HG02938 (cell line): ENCODE data around the gene SCTR.

Source experiments
- ATAC-seq: cut with Tn5 transposase; IDR thresholded peaks from one replicate; pipeline ENCODE4 v1.9.1; 2021; ENCODE audit warnings: mild to moderate bottlenecking, moderate library complexity; ENCODE audit not compliant: unreplicated experiment

Gene SCTR

GRCh38 chr2:119449521-119449920, 74.8 kb downstream of the SCTR start:
- no peak for ATAC-seq

- ATAC-seq, result no peak
These were observed 75.7 kb downstream of the SCTR start for GRCh38 chr2:119448427-119449141.

- no peak for ATAC-seq
These were observed 78.2 kb downstream of the SCTR start for GRCh38 chr2:119446037-119446436.

- no peak for ATAC-seq
These were observed 81.4 kb downstream of the SCTR start for GRCh38 chr2:119442850-119443249.

GRCh38 chr2:119442226-119442619, 82.1 kb downstream of the SCTR start:
- no peak for ATAC-seq

- no peak for ATAC-seq
These were observed 82.7 kb downstream of the SCTR start for GRCh38 chr2:119441376-119442225.

- ATAC-seq, result no peak
These were observed 83.4 kb downstream of the SCTR start for GRCh38 chr2:119440873-119441272.

GRCh38 chr2:119440501-119440870, 83.8 kb downstream of the SCTR start:
- no peak for ATAC-seq

- no peak for ATAC-seq
These were observed 84.4 kb downstream of the SCTR start for GRCh38 chr2:119439574-119440500.

GRCh38 chr2:119438726-119439284, 85.5 kb downstream of the SCTR start:
- ATAC-seq, result no peak

- no peak for ATAC-seq
These were observed 86.1 kb downstream of the SCTR start for GRCh38 chr2:119438128-119438656.

- ATAC-seq, result no peak
These were observed 87.1 kb downstream of the SCTR start for GRCh38 chr2:119436993-119437772.

- ATAC-seq, result no peak
These were observed 88.4 kb downstream of the SCTR start for GRCh38 chr2:119435953-119436297.

GRCh38 chr2:119435081-119435952, 89.0 kb downstream of the SCTR start:
- ATAC-seq, result no peak

GRCh38 chr2:119434664-119435063, 89.6 kb downstream of the SCTR start:
- ATAC-seq, result no peak

- no peak for ATAC-seq
These were observed 90.5 kb downstream of the SCTR start for GRCh38 chr2:119433636-119434327.

GRCh38 chr2:119432851-119433522, 91.3 kb downstream of the SCTR start:
- no peak for ATAC-seq
